HEK293 (cell line): ENCODE measurements around the gene LCN1.
A peak's percentile ranks its signal among the peaks of the same experiment; 100 is the strongest.

Experiments
- CTCF ChIA-PET: fragments of 350-600 bp; formaldehyde crosslinking; extraction: SDS; loops from one replicate; lab custom pipeline; 2021; ENCODE audit warnings: antibody characterized with exemption; lab: Yijun Ruan, JAX
- POLR2A ChIA-PET: fragments of 300-600 bp; formaldehyde crosslinking; extraction: SDS; loops from one replicate; lab custom pipeline; 2020; ENCODE audit warnings: antibody characterized with exemption, inconsistent platforms; lab: Yijun Ruan, JAX
- H3K27ac ChIP-seq: fragments of 200-500 bp; sonication (Bioruptor generic); 2 replicates; pipeline ENCODE4 v1.5.1; 2014; ENCODE audit warnings: low read depth, low read length, control low read depth, inconsistent platforms; ENCODE audit errors: extremely low read depth
- H3K36me3 ChIP-seq, 2 experiments: fragments of 200-500 bp in 1 of 2; sonication (Bioruptor generic) in 1 of 2; 1 replicate in 1 of 2; 2 replicates in 1 of 2; pipeline ENCODE4 v1.5.1; 2014 to 2017; ENCODE audit warnings: inconsistent platforms in 2 of 2, low read length in 2 of 2; ENCODE audit not compliant: control insufficient read depth in 2 of 2, insufficient read depth in 1 of 2
- H3K4me1 ChIP-seq: fragments of 200-500 bp; sonication (Bioruptor generic); 2 replicates; pipeline ENCODE4 v1.5.1; 2014; ENCODE audit warnings: mild to moderate bottlenecking, low read length, inconsistent platforms; ENCODE audit not compliant: control insufficient read depth, insufficient read depth
- H3K4me3 ChIP-seq: 2 replicates; pipeline ENCODE4 v1.5.1; 2011; ENCODE audit warnings: low read depth, mild to moderate bottlenecking, control low read depth, low read length, moderate library complexity
- H3K9me3 ChIP-seq: fragments of 200-500 bp; sonication (Bioruptor generic); 2 replicates; pipeline ENCODE4 v1.5.1; 2014; ENCODE audit warnings: low read depth, low read length, inconsistent platforms; ENCODE audit not compliant: control insufficient read depth, insufficient read depth
- BCL11B ChIP-seq: fragments of 450-650 bp; formaldehyde crosslinking; IDR thresholded peaks from 2 replicates; pipeline ENCODE4 v1.5.1; 2016; ENCODE audit warnings: low read depth, missing biosample characterization, missing genetic modification characterization
- EGR2 ChIP-seq: fragments of 450-650 bp; formaldehyde crosslinking; IDR thresholded peaks from 2 replicates; pipeline ENCODE4 v1.5.1; 2016; ENCODE audit warnings: low read depth, missing biosample characterization, missing genetic modification characterization
- GLIS1 ChIP-seq: fragments of 450-650 bp; formaldehyde crosslinking; IDR thresholded peaks from 2 replicates; pipeline ENCODE4 v1.5.1; 2016; ENCODE audit warnings: missing biosample characterization, missing genetic modification characterization
- MEIS1 ChIP-seq: sonication (generic); formaldehyde crosslinking; IDR thresholded peaks from 2 replicates; pipeline ENCODE4 v1.8.1; 2022; ENCODE audit warnings: missing genetic modification reagents, mild to moderate bottlenecking, borderline replicate concordance
- OVOL3 ChIP-seq: fragments of 450-650 bp; formaldehyde crosslinking; IDR thresholded peaks from 2 replicates; pipeline ENCODE4 v1.5.1; 2016; ENCODE audit warnings: missing biosample characterization, missing genetic modification characterization
- REPIN1 ChIP-seq: fragments of 450-650 bp; formaldehyde crosslinking; IDR thresholded peaks from 2 replicates; pipeline ENCODE4 v1.5.1; 2017; ENCODE audit warnings: missing biosample characterization, missing genetic modification characterization, low read depth
- SCRT2 ChIP-seq: fragments of 450-650 bp; formaldehyde crosslinking; IDR thresholded peaks from 2 replicates; pipeline ENCODE4 v1.5.1; 2016; ENCODE audit warnings: missing biosample characterization, missing genetic modification characterization
- YY1 ChIP-seq: fragments of 450-650 bp; formaldehyde crosslinking; IDR thresholded peaks from 2 replicates; pipeline ENCODE4 v1.5.1; 2018; ENCODE audit warnings: missing biosample characterization, missing genetic modification characterization
- ZBTB10 ChIP-seq: fragments of 450-650 bp; formaldehyde crosslinking; IDR thresholded peaks from 2 replicates; pipeline ENCODE4 v1.5.1; 2016; ENCODE audit warnings: missing biosample characterization, missing genetic modification characterization
- ZFHX2 ChIP-seq: fragments of 450-650 bp; formaldehyde crosslinking; conservative IDR thresholded peaks from 2 replicates; pipeline ENCODE4 v1.5.1; 2016; ENCODE audit warnings: missing biosample characterization, missing genetic modification characterization
- ZFP69B ChIP-seq: fragments of 450-650 bp; formaldehyde crosslinking; IDR thresholded peaks from 2 replicates; pipeline ENCODE4 v1.5.1; 2016; ENCODE audit warnings: missing biosample characterization, missing genetic modification characterization
- ZNF157 ChIP-seq: fragments of 450-650 bp; formaldehyde crosslinking; IDR thresholded peaks from 2 replicates; pipeline ENCODE4 v1.5.1; 2016; ENCODE audit warnings: missing biosample characterization, missing genetic modification characterization
- ZNF169 ChIP-seq: fragments of 450-650 bp; formaldehyde crosslinking; IDR thresholded peaks from 2 replicates; pipeline ENCODE4 v1.5.1; 2016; ENCODE audit warnings: missing biosample characterization, missing genetic modification characterization
- ZNF274 ChIP-seq, 2 experiments: fragments of 200-500 bp in 1 of 2; fragments of 450-650 bp in 1 of 2; sonication (Bioruptor generic) in 1 of 2; formaldehyde crosslinking in 1 of 2; IDR thresholded peaks; 2 replicates each; pipeline versions ENCODE4 v1.5.1 to v1.6.1; 2014 to 2016; ENCODE audit warnings: borderline replicate concordance in 1 of 2, inconsistent platforms in 1 of 2, low read length in 1 of 2, missing biosample characterization in 1 of 2, missing genetic modification characterization in 1 of 2
- ZNF292 ChIP-seq: fragments of 450-650 bp; formaldehyde crosslinking; IDR thresholded peaks from 2 replicates; pipeline ENCODE4 v1.5.1; 2016; ENCODE audit warnings: low read depth, missing biosample characterization, missing genetic modification characterization, borderline replicate concordance
- ZNF362 ChIP-seq: fragments of 450-650 bp; formaldehyde crosslinking; IDR thresholded peaks from 2 replicates; pipeline ENCODE4 v1.5.1; 2016; ENCODE audit warnings: missing biosample characterization, missing genetic modification characterization
- ZNF394 ChIP-seq: fragments of 450-650 bp; formaldehyde crosslinking; IDR thresholded peaks from 2 replicates; pipeline ENCODE4 v1.5.1; 2016; ENCODE audit warnings: missing biosample characterization, missing genetic modification characterization, mild to moderate bottlenecking, moderate library complexity, borderline replicate concordance
- ZNF544 ChIP-seq: fragments of 450-650 bp; formaldehyde crosslinking; IDR thresholded peaks from 2 replicates; pipeline ENCODE4 v1.5.0; 2017; ENCODE audit warnings: missing biosample characterization, missing genetic modification characterization
- ZNF585B ChIP-seq: fragments of 450-650 bp; formaldehyde crosslinking; IDR thresholded peaks from 2 replicates; pipeline ENCODE4 v1.5.1; 2016; ENCODE audit warnings: missing biosample characterization, missing genetic modification characterization
- ZNF623 ChIP-seq: fragments of 450-650 bp; formaldehyde crosslinking; IDR thresholded peaks from 2 replicates; pipeline ENCODE4 v1.5.1; 2016; ENCODE audit warnings: missing biosample characterization, missing genetic modification characterization
- ZNF677 ChIP-seq: fragments of 450-650 bp; IDR thresholded peaks from 2 replicates; pipeline ENCODE4 v1.5.0; 2018; ENCODE audit warnings: missing biosample characterization, mild to moderate bottlenecking, missing genetic modification characterization, moderate library complexity
- ZNF692 ChIP-seq: fragments of 450-650 bp; formaldehyde crosslinking; IDR thresholded peaks from 2 replicates; pipeline ENCODE4 v1.5.1; 2016; ENCODE audit warnings: missing biosample characterization, missing genetic modification characterization

The LCN1 gene

GRCh38 chr9:135505406-135506187 is 15.6 kb upstream of the LCN1 start:
- Histone ChIP-seq H3K9me3 (no peaks in the 10 kb centered on the region), H3K4me3 (no peak overlapping the region), H3K4me1 (peaks cover 3% of the 10 kb centered on the region; the same call in 1 of the 2 replicates), H3K27ac (no peak overlapping the region), H3K36me3 (peaks cover 0 to 38% of the 10 kb centered on the region in 2 experiments; a peak in 2 of 3 replicates)
- no peak for TF ChIP-seq EGR2 (tag by site-specific recombination)
- no peak for TF ChIP-seq ZNF362 (tag by site-specific recombination)
- no peak for TF ChIP-seq ZNF544 (tag by site-specific recombination)
- no peak for TF ChIP-seq ZBTB10 (tag by site-specific recombination)
- TF ChIP-seq ZNF157 = no peak
- no peak for TF ChIP-seq ZNF623
- TF ChIP-seq ZNF292 = no peak
- no peak for TF ChIP-seq YY1 (tag by site-specific recombination)
- TF ChIP-seq SCRT2 (tag by site-specific recombination) = no peak
- no peak for TF ChIP-seq ZNF585B (tag by site-specific recombination)
- no peak for TF ChIP-seq ZNF677 (tag by site-specific recombination)
- no peak for TF ChIP-seq ZNF394 (tag by site-specific recombination)
- no peak for TF ChIP-seq BCL11B (tag by site-specific recombination)
- TF ChIP-seq ZFHX2 (tag by site-specific recombination) = no peak
- TF ChIP-seq ZNF169 = no peak
- TF ChIP-seq OVOL3 (tag by site-specific recombination) = no peak
- CTCF ChIA-PET = interaction anchor here (0.7 to 2.5 kb wide), 20 partner anchors 9 to 98 kb away, joined by 3 to 11 read pairs (median 3); partner anchors contain the start of gene PPP1R26
- POLR2A ChIA-PET = interaction anchor here (0.8 to 1.9 kb wide), 4 partner anchors 21 to 762 kb away, joined by 3 to 6 read pairs (median 4); no protein-coding TSS in a partner anchor

- ChIA-PET CTCF (interaction anchor here (0.6 to 2.5 kb wide), 7 partner anchors 11 to 601 kb away, joined by 3 to 11 read pairs (median 3); no protein-coding TSS in a partner anchor), POLR2A (interaction anchor here (0.8 to 1.9 kb wide), 3 partner anchors 20 to 26 kb away, joined by 3 to 6 read pairs (median 4); no protein-coding TSS in a partner anchor)
- TF ChIP-seq MEIS1 = no peak
- TF ChIP-seq GLIS1 (tag by site-specific recombination) = peak; percentile 75; the same call in 1 of the 2 replicates
- TF ChIP-seq ZNF274 (IDR thresholded peaks at IDR 0.05; ENCODE audit: low read length) = no peak
- no peak for TF ChIP-seq ZNF274 (tag by site-specific recombination; IDR thresholded peaks at IDR 0.05; ENCODE audit: borderline replicate concordance)
- no peak for TF ChIP-seq REPIN1
- peak; percentile 77 for TF ChIP-seq ZNF692 (tag by site-specific recombination)
- TF ChIP-seq ZFP69B (tag by site-specific recombination) = peak; percentile 89
- H3K4me1 ChIP-seq = peaks cover 3% of the 10 kb centered on the region; the same call in 1 of the 2 replicates
- no peak overlapping the region for H3K4me3 ChIP-seq
- H3K27ac ChIP-seq = no peak overlapping the region
- peaks cover 0 to 38% of the 10 kb centered on the region in 2 experiments; a peak in 2 of 3 replicates for H3K36me3 ChIP-seq
- H3K9me3 ChIP-seq = no peaks in the 10 kb centered on the region
Measured at GRCh38 chr9:135506327-135507103, 14.7 kb upstream of the LCN1 start.
